Prostate gland (tissue), 2 donors: ENCODE measurements around the gene KCNN1.

Experiments used
- CTCF ChIP-seq, 4 experiments: fragments of 200-600 bp in 2 of 4; fragments of 450-650 bp in 2 of 4; sonication (generic) in 2 of 4; IDR thresholded peaks; 1 replicate in 3 of 4; 2 replicates in 1 of 4; pipeline ENCODE4 v1.5.1; 2016 to 2019; ENCODE audit warnings: antibody characterized with exemption in 4 of 4, mild to moderate bottlenecking in 2 of 4, moderate library complexity in 2 of 4
- POLR2A ChIP-seq: fragments of 450-650 bp; IDR thresholded peaks from one replicate; pipeline ENCODE4 v1.6.1; 2016; ENCODE audit warnings: antibody characterized with exemption, mild to moderate bottlenecking

DNA sequence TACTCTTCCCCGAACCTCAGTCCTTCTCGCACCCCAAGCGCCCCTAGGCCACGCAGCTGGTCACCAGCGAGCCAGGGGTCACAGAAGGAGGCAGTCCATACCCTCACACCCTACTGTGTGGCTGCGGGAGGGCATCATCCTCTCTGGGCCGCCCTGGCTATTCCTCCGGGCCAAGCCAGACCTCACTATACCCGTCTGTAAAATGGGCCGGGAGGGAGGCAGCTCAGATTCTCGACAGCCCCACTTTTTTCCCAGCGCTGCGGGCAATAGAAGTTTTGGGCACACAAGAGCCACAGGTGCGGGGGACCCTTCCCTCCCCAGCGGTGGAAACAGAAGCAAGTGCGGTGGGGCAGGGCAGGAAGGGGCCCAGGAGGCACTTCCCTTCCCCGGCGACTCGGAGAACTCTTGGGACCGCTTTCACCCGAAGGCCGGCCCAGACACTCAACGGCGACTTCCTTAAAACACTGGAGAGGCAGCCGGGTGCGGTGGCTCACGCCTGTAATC is 35.5 kb downstream of the KCNN1 start:
- TF ChIP-seq CTCF (IDR thresholded peaks at IDR 0.05) (no peak), POLR2A (no peak)
